ENCODE data around the gene KCP.

KCP gene

GRCh38 chr7:128835790-128836641, 74.5 kb downstream of the KCP start:
- no peak for DNase-seq (ENCODE audit: low read depth)
- TF ChIP-seq CTCF (IDR thresholded peaks at IDR 0.05; ENCODE audit: insufficient read depth, low read depth, low read length, missing control alignments), result no peak
- H3K4me3 ChIP-seq (ENCODE audit: low read depth, low read length), result no peak overlapping the region

- TF ChIP-seq CTCF (IDR thresholded peaks at IDR 0.05; ENCODE audit: insufficient read depth, low read depth, low read length, missing control alignments), result no peak
- H3K4me3 ChIP-seq (ENCODE audit: low read depth, low read length), result no peak overlapping the region
- no peak for DNase-seq (ENCODE audit: low read depth)
Measured at GRCh38 chr7:128835231-128835751, 75.2 kb downstream of the KCP start.

GRCh38 chr7:128833946-128834325, 76.6 kb downstream of the KCP start:
- TF ChIP-seq CTCF (IDR thresholded peaks at IDR 0.05; ENCODE audit: insufficient read depth, low read depth, low read length, missing control alignments), result no peak
- DNase-seq (ENCODE audit: low read depth), result no peak
- no peak overlapping the region for H3K4me3 ChIP-seq (ENCODE audit: low read depth, low read length)

- no peak for DNase-seq (ENCODE audit: low read depth)
- no peak for TF ChIP-seq CTCF (IDR thresholded peaks at IDR 0.05; ENCODE audit: insufficient read depth, low read depth, low read length, missing control alignments)
- no peak overlapping the region for H3K4me3 ChIP-seq (ENCODE audit: low read depth, low read length)
Measured at GRCh38 chr7:128833148-128833945, 77.2 kb downstream of the KCP start.

- no peak for DNase-seq (ENCODE audit: low read depth)
- TF ChIP-seq CTCF (IDR thresholded peaks at IDR 0.05; ENCODE audit: insufficient read depth, low read depth, low read length, missing control alignments), result no peak
- no peak overlapping the region for H3K4me3 ChIP-seq (ENCODE audit: low read depth, low read length)
Measured at GRCh38 chr7:128832880-128833147, 77.7 kb downstream of the KCP start.

GRCh38 chr7:128831994-128832879, 78.3 kb downstream of the KCP start:
- H3K4me3 ChIP-seq (ENCODE audit: low read depth, low read length), result no peak overlapping the region
- TF ChIP-seq CTCF (IDR thresholded peaks at IDR 0.05; ENCODE audit: insufficient read depth, low read depth, low read length, missing control alignments), result no peak
- no peak for DNase-seq (ENCODE audit: low read depth)
